Fibroblast of the aortic adventitia (primary cell): Measurements from ENCODE around the gene ATP5F1D. TPM values are rescaled to one million over a fixed set of nuclear protein-coding genes. Genes with fewer than 3 reads are reported as not detected.
A peak's percentile ranks its signal among the peaks of the same experiment; 100 is the strongest.

Experiments
- DNase-seq: peaks from one replicate; pipeline ENCODE4 v3.0.0-alpha.2; 2010; ENCODE audit warnings: low read depth
- H3K4me3 ChIP-seq: 2 replicates; pipeline ENCODE4 v1.5.1; 2011; ENCODE audit warnings: low read depth, mild to moderate bottlenecking, control low read depth, low read length, moderate library complexity
- total RNA-seq: library from RNA; depleted of rRNA; stranded (reverse); fragments of >200 nt; gene quantifications from 2 replicates; pipeline ENCODE4 v1.2.3, GENCODE V29; 2012; ENCODE audit warnings: low replicate concordance
- TF ChIP-seq, protein P1 (sequence below): IDR thresholded peaks from 2 replicates; pipeline ENCODE4 v1.5.1; 2011; ENCODE audit warnings: mild to moderate bottlenecking, low read length, control low read depth, inconsistent platforms; ENCODE audit not compliant: insufficient read depth

ATP5F1D gene
- total RNA-seq, 1 donor, result 15.7 TPM

DNA sequence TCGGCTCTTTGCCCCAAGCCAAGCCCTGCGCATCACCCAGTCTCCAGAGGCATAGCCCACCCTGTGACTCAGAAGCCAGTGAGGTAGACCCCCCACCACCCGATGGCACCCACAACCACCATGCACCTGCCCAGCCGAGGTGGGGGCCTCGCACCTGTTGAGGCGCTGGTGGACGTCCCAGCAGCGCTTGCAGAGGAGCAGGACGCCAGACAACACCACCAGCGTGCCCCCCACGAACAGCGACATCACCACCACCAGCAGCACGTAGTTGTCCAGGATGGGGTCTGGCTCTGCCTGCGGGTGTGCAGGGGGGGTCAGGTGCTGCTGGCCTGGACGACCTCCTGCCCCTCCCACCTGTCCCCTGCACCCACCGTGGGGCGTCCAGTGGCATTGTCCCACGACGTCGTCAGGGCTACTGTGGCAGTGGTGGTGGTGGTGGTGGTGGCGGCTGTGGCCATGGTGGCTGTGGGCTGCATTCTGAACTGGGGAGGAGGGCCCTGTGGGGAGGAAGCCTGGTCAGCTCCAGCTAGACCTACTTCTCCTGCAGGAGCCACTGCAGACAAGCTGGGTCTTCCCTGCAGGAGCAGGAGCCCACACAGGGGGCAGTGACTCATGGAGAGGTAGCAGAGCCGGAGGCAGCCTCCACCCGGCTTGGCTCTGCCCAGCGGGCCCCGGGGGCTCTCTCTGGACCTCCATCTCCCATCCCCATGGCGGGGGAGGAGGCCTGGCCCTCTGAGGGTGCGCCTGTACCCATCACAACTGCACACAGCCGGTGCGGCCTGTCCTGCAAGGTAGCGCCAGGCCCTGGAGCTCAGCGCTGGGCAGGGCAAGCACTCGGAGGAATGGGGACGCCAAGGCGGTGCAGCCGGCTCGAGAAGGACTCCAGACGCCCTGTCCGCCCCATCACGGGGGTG is 5.7 kb upstream of the ATP5F1D start:
- DNase-seq, result no peak
- TF ChIP-seq, protein P1, sequence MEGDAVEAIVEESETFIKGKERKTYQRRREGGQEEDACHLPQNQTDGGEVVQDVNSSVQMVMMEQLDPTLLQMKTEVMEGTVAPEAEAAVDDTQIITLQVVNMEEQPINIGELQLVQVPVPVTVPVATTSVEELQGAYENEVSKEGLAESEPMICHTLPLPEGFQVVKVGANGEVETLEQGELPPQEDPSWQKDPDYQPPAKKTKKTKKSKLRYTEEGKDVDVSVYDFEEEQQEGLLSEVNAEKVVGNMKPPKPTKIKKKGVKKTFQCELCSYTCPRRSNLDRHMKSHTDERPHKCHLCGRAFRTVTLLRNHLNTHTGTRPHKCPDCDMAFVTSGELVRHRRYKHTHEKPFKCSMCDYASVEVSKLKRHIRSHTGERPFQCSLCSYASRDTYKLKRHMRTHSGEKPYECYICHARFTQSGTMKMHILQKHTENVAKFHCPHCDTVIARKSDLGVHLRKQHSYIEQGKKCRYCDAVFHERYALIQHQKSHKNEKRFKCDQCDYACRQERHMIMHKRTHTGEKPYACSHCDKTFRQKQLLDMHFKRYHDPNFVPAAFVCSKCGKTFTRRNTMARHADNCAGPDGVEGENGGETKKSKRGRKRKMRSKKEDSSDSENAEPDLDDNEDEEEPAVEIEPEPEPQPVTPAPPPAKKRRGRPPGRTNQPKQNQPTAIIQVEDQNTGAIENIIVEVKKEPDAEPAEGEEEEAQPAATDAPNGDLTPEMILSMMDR, result no peak
- H3K4me3 ChIP-seq, result peak overlapping the region; percentile 51

DNA sequence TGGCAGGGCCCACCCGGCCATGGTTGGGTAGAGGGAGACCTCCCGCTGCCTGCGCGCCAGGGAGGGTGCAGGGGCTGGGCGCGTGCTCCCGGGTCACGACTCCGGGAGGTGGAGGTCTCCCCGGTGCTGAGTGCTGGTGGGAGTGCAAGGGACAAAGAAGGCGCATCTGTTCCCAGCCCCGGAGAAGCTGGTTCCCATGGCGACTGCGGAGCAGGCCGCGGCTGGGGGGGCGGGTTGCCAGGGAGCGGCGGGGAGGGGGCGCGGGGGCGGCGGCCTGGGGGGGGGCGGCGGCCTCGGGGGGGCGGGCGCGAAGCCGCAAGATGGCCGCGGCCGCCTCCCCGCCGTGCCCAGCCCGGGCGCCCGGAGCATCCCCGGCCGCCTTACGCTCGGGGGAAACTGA is 5.0 kb upstream of the ATP5F1D start:
- H3K4me3 ChIP-seq, result peak overlapping the region; percentile 76
- TF ChIP-seq, protein P1, result no peak
- no peak for DNase-seq

- DNase-seq, result no peak
- peak overlapping the region; percentile 76 for H3K4me3 ChIP-seq
- TF ChIP-seq, protein P1, result no peak
These were observed 4.4 kb upstream of the ATP5F1D start for GRCh38 chr19:1237027-1237659.

DNA sequence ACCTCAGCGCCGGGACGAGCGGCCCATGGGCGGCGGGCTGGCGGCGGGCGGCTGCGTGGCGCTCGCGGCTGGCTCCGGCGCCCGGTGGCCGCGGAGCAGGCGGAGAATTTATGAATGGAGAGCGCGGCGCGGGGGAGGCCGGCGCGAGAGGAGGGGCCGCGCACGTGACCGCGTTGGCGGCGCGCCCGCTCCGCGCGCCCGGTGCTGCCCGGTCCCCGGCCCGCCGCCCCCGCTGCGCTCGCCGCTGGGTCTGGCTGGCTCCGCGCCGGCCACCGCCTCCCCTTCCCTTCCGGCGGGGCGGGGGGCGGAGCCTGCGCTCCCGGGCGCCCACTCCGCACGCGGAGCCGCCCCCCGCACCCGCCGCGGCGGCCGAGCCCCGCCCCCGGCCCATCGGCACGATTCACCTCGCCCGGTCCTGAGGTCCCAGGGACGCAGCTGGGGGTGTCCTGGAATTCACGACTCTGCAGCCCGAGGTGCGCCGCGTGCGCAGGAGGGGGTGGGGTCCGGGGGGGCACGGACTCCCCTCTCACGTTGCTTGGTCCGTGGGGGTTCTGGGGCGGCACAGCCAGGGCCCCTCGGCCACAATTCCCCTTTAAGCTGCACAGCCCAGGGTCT is 3.7 kb upstream of the ATP5F1D start, which contains the start of gene CBARP:
Gene CBARP (minus strand): TSS at position 252 of the 615 bp plus-strand sequence. CDS start 1,905 bp downstream, outside the sequence.
- TF ChIP-seq, protein P1, result no peak
- DNase-seq, result no peak
- H3K4me3 ChIP-seq, result peak within 1 kb of the TSS; percentile 76

DNA sequence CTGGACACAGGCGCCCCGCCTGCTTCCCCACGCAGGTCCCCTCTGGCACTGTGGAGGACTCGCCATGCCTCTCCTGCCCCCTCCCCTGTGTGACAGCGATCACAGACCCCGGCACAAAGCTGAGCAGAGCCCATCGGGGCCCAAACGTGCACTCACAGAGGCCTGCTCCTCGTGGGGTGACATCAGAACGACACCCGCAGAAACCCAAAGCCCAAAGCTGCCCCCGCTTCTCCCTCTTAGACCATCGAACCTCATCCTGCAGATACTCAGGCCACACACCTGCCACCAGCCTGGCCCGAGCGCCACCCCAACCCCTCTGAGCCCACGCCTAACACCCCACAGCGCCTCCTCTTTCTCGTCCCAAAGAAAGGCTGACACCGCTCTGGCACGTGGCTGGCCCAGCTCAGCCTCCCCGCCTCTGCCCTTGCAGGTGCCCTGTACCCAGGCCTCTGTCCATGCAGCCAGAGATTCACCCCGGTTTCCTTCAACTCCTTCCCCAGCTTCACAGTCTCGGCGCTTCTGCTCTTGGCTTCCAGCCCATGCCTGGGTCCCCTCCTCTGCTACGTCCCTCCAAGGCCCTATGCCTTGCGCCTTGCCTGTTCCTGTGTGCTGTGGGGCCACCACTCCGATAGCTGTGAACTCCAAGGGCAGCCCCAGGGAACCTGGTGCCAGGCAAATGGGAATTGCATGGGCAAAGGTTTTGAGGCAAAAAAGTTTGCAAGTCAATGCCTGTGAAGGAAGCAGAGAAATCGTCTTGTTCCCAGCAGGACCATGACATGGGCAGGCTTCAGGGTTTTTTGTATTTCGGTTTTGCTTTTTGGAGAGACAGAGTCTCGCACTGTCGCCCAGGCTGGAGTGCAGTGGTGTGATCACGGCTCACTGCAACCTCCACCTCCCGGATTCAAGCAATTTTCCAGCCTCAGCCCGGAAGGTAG is 2.9 kb upstream of the ATP5F1D start:
- peak overlapping the region; percentile 76 for H3K4me3 ChIP-seq
- TF ChIP-seq, protein P1, result no peak
- no peak for DNase-seq

GRCh38 chr19:1239420-1239795 is 2.1 kb upstream of the ATP5F1D start:
- no peak for DNase-seq
- no peak overlapping the region for H3K4me3 ChIP-seq
- TF ChIP-seq, protein P1, result no peak
